ENCODE measurements around the gene SOX8. TPM values are rescaled to one million over a fixed set of nuclear protein-coding genes. Genes with fewer than 3 reads are reported as not detected.

SOX8 gene
- total and polyA plus RNA-seq, 2 experiments from 2014 or later, result 5.7 to 26.2 TPM

DNA sequence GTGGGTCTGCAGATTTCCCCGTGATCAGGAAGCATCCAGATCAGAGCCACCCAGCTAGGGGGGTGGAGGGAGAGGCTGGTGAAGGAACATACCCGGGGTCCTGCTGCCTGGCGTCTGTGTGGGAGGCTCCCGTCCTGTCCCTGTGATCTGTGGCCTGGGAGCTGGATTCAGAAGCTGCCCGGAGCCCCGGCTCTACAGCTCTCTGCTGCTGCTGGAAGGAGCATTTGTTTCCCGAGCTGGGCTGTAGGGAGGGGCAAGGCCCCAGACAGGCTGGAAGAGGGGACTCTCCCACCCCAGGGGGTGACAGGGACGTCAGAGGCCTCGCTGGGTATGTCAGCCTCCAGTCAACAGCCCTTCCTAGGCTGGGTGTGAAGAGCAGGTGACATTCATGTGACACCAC is 10.2 kb downstream of the SOX8 start (continued):
- TF ChIP-seq, protein P1, sequence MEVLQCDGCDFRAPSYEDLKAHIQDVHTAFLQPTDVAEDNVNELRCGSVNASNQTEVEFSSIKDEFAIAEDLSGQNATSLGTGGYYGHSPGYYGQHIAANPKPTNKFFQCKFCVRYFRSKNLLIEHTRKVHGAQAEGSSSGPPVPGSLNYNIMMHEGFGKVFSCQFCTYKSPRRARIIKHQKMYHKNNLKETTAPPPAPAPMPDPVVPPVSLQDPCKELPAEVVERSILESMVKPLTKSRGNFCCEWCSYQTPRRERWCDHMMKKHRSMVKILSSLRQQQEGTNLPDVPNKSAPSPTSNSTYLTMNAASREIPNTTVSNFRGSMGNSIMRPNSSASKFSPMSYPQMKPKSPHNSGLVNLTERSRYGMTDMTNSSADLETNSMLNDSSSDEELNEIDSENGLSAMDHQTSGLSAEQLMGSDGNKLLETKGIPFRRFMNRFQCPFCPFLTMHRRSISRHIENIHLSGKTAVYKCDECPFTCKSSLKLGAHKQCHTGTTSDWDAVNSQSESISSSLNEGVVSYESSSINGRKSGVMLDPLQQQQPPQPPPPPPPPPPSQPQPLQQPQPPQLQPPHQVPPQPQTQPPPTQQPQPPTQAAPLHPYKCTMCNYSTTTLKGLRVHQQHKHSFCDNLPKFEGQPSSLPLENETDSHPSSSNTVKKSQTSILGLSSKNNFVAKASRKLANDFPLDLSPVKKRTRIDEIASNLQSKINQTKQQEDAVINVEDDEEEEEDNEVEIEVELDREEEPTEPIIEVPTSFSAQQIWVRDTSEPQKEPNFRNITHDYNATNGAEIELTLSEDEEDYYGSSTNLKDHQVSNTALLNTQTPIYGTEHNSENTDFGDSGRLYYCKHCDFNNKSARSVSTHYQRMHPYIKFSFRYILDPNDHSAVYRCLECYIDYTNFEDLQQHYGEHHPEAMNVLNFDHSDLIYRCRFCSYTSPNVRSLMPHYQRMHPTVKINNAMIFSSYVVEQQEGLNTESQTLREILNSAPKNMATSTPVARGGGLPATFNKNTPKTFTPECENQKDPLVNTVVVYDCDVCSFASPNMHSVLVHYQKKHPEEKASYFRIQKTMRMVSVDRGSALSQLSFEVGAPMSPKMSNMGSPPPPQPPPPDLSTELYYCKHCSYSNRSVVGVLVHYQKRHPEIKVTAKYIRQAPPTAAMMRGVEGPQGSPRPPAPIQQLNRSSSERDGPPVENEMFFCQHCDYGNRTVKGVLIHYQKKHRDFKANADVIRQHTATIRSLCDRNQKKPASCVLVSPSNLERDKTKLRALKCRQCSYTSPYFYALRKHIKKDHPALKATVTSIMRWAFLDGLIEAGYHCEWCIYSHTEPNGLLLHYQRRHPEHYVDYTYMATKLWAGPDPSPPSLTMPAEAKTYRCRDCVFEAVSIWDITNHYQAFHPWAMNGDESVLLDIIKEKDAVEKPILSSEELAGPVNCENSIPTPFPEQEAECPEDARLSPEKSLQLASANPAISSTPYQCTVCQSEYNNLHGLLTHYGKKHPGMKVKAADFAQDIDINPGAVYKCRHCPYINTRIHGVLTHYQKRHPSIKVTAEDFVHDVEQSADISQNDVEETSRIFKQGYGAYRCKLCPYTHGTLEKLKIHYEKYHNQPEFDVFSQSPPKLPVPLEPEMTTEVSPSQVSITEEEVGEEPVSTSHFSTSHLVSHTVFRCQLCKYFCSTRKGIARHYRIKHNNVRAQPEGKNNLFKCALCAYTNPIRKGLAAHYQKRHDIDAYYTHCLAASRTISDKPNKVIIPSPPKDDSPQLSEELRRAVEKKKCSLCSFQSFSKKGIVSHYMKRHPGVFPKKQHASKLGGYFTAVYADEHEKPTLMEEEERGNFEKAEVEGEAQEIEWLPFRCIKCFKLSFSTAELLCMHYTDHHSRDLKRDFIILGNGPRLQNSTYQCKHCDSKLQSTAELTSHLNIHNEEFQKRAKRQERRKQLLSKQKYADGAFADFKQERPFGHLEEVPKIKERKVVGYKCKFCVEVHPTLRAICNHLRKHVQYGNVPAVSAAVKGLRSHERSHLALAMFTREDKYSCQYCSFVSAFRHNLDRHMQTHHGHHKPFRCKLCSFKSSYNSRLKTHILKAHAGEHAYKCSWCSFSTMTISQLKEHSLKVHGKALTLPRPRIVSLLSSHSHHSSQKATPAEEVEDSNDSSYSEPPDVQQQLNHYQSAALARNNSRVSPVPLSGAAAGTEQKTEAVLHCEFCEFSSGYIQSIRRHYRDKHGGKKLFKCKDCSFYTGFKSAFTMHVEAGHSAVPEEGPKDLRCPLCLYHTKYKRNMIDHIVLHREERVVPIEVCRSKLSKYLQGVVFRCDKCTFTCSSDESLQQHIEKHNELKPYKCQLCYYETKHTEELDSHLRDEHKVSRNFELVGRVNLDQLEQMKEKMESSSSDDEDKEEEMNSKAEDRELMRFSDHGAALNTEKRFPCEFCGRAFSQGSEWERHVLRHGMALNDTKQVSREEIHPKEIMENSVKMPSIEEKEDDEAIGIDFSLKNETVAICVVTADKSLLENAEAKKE (CRISPR knock-in tag; IDR thresholded peaks at IDR 0.05), result no peak
- no peak for TF ChIP-seq CREB1 (CRISPR knock-in tag; IDR thresholded peaks at IDR 0.05; ENCODE audit: low read depth)
- no peak for TF ChIP-seq ZNF331 (CRISPR knock-in tag; IDR thresholded peaks at IDR 0.05; ENCODE audit: low read depth)

DNA sequence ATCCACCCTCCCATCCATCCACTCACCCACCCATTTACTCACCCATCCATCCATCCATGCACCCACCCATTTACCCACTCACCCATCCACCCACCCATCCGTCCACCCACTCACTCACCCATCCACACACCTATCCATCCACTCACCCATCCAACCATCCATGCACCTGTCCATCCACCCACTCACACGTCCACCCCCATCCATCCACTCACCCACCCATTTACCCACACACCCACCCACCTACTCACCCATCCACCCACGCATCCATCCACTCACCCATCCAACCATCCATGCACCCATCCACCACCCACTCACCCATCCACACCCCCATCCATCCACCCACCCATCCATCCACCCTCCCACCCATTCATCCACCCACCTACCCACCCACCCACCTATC is 12.2 kb downstream of the SOX8 start:
- Histone ChIP-seq H4K20me1 (replicated peaks; ENCODE audit: insufficient read depth) (no peaks in the 10 kb centered on the region), H3K4me1 (ENCODE audit: insufficient read depth) (no peaks in the 10 kb centered on the region), H3K27ac (ENCODE audit: low read depth) (no peak overlapping the region), H2AFZ (no peak overlapping the region), H3K36me3 (ENCODE audit: insufficient read depth) (no peaks in the 10 kb centered on the region), H3K4me3 (no peak overlapping the region), H3K9me2 (ENCODE audit: insufficient read depth) (no peaks in the 10 kb centered on the region), H3K27me3 (ENCODE audit: insufficient read depth) (no peaks in the 10 kb centered on the region), H3K79me2 (replicated peaks; ENCODE audit: insufficient read depth) (no peaks in the 10 kb centered on the region), H3K4me2 (no peak overlapping the region), H3F3A (replicated peaks; ENCODE audit: low read depth) (no peaks in the 10 kb centered on the region)
- Mint-ChIP-seq H3K27ac (no peak overlapping the region), H3K27me3 (ENCODE audit: insufficient read depth, low read depth, poor library complexity) (peaks cover 9% of the 10 kb centered on the region), H3K9me3 (peaks cover 23% of the 10 kb centered on the region; the same call in 2 of the 3 replicates), H3K4me3 (no peak overlapping the region), H3K36me3 (ENCODE audit: low read depth) (peaks cover 8% of the 10 kb centered on the region; the same call in 1 of the 3 replicates), H3K4me1 (peaks cover 12% of the 10 kb centered on the region)
- no peak for DNase-seq (ENCODE audit: low spot score)
- ATAC-seq, result no peak
- TF ChIP-seq, protein P2, sequence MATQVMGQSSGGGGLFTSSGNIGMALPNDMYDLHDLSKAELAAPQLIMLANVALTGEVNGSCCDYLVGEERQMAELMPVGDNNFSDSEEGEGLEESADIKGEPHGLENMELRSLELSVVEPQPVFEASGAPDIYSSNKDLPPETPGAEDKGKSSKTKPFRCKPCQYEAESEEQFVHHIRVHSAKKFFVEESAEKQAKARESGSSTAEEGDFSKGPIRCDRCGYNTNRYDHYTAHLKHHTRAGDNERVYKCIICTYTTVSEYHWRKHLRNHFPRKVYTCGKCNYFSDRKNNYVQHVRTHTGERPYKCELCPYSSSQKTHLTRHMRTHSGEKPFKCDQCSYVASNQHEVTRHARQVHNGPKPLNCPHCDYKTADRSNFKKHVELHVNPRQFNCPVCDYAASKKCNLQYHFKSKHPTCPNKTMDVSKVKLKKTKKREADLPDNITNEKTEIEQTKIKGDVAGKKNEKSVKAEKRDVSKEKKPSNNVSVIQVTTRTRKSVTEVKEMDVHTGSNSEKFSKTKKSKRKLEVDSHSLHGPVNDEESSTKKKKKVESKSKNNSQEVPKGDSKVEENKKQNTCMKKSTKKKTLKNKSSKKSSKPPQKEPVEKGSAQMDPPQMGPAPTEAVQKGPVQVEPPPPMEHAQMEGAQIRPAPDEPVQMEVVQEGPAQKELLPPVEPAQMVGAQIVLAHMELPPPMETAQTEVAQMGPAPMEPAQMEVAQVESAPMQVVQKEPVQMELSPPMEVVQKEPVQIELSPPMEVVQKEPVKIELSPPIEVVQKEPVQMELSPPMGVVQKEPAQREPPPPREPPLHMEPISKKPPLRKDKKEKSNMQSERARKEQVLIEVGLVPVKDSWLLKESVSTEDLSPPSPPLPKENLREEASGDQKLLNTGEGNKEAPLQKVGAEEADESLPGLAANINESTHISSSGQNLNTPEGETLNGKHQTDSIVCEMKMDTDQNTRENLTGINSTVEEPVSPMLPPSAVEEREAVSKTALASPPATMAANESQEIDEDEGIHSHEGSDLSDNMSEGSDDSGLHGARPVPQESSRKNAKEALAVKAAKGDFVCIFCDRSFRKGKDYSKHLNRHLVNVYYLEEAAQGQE (IDR thresholded peaks at IDR 0.05; ENCODE audit: unreplicated experiment), result no peak
- no peak for TF ChIP-seq CREB1 (CRISPR knock-in tag; IDR thresholded peaks at IDR 0.05; ENCODE audit: low read depth)
- TF ChIP-seq, protein P3, sequence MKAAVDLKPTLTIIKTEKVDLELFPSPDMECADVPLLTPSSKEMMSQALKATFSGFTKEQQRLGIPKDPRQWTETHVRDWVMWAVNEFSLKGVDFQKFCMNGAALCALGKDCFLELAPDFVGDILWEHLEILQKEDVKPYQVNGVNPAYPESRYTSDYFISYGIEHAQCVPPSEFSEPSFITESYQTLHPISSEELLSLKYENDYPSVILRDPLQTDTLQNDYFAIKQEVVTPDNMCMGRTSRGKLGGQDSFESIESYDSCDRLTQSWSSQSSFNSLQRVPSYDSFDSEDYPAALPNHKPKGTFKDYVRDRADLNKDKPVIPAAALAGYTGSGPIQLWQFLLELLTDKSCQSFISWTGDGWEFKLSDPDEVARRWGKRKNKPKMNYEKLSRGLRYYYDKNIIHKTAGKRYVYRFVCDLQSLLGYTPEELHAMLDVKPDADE (IDR thresholded peaks at IDR 0.05), result no peak
- no peak for TF ChIP-seq ZNF114 (CRISPR knock-in tag; IDR thresholded peaks at IDR 0.05)
- TF ChIP-seq EZH2 (IDR thresholded peaks at IDR 0.05; ENCODE audit: low read depth, unreplicated experiment), result no peak
- TF ChIP-seq, protein P4, sequence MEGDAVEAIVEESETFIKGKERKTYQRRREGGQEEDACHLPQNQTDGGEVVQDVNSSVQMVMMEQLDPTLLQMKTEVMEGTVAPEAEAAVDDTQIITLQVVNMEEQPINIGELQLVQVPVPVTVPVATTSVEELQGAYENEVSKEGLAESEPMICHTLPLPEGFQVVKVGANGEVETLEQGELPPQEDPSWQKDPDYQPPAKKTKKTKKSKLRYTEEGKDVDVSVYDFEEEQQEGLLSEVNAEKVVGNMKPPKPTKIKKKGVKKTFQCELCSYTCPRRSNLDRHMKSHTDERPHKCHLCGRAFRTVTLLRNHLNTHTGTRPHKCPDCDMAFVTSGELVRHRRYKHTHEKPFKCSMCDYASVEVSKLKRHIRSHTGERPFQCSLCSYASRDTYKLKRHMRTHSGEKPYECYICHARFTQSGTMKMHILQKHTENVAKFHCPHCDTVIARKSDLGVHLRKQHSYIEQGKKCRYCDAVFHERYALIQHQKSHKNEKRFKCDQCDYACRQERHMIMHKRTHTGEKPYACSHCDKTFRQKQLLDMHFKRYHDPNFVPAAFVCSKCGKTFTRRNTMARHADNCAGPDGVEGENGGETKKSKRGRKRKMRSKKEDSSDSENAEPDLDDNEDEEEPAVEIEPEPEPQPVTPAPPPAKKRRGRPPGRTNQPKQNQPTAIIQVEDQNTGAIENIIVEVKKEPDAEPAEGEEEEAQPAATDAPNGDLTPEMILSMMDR (conservative IDR thresholded peaks at IDR 0.05; ENCODE audit: low read depth in 2 of 2), result no peak
- no peak for TF ChIP-seq ZNF331 (CRISPR knock-in tag; IDR thresholded peaks at IDR 0.05; ENCODE audit: low read depth)
